Neural cell (in vitro differentiated cells): ENCODE results near the gene APOBEC2. TPM values are rescaled to one million over a fixed set of nuclear protein-coding genes. Genes with fewer than 3 reads are reported as not detected.

Experiments
- H2AFZ ChIP-seq: fragments of 200-600, 300-800 bp; sonication (generic), shearing (Covaris generic); 2 replicates; pipeline ENCODE4 v1.6.0; 2014; ENCODE audit warnings: low read depth, mild to moderate bottlenecking, antibody characterized with exemption, low read length, moderate library complexity
- H3F3A ChIP-seq: fragments of 200-600 bp; shearing (Covaris generic); 2 replicates; pipeline ENCODE4 v1.6.1; 2016; ENCODE audit warnings: mild to moderate bottlenecking, moderate library complexity, mixed read lengths, antibody characterized with exemption, low read length; ENCODE audit not compliant: insufficient read depth, poor library complexity, severe bottlenecking
- H3K27ac ChIP-seq: fragments of 200-600, 300-800 bp; sonication (generic), shearing (Covaris generic); 2 replicates; pipeline ENCODE4 v1.5.1; 2014; ENCODE audit warnings: mild to moderate bottlenecking, low read length, moderate library complexity
- H3K27me3 ChIP-seq: fragments of 300-800, 200-600 bp; sonication (generic), shearing (Covaris generic); 2 replicates; pipeline ENCODE4 v1.6.0; 2014; ENCODE audit warnings: mild to moderate bottlenecking, low read depth, low read length, moderate library complexity; ENCODE audit not compliant: insufficient read depth
- H3K36me3 ChIP-seq: fragments of 300-800, 200-600 bp; sonication (generic), shearing (Covaris generic); 2 replicates; pipeline ENCODE4 v1.5.1; 2014; ENCODE audit warnings: mild to moderate bottlenecking, antibody characterized with exemption, low read length, moderate library complexity; ENCODE audit not compliant: insufficient read depth
- H3K4me2 ChIP-seq: fragments of 300-800, 200-600 bp; sonication (generic), shearing (Covaris generic); 2 replicates; pipeline ENCODE4 v1.6.0; 2014; ENCODE audit warnings: mild to moderate bottlenecking, low read length
- H3K4me3 ChIP-seq: fragments of 300-800, 200-600 bp; sonication (generic), shearing (Covaris generic); 2 replicates; pipeline ENCODE4 v1.5.1; 2014; ENCODE audit warnings: mild to moderate bottlenecking, low read length, moderate library complexity
- H3K79me2 ChIP-seq: fragments of 200-600 bp; shearing (Covaris generic); replicated peaks from 2 replicates; pipeline ENCODE4 v1.6.0; 2014; ENCODE audit warnings: mild to moderate bottlenecking, low read length, moderate library complexity; ENCODE audit not compliant: insufficient read depth
- H3K9ac ChIP-seq: fragments of 300-800, 200-600 bp; sonication (generic), shearing (Covaris generic); 2 replicates; pipeline ENCODE4 v1.6.1; 2016; ENCODE audit warnings: mild to moderate bottlenecking, low read length, mixed read lengths
- H3K9me2 ChIP-seq: fragments of 200-600 bp; shearing (Covaris generic); 2 replicates; pipeline ENCODE4 v1.6.1; 2016; ENCODE audit warnings: mild to moderate bottlenecking, low read length, mixed read lengths; ENCODE audit not compliant: insufficient read depth
- H3K9me3 ChIP-seq: fragments of 200-600, 300-800 bp; sonication (generic), shearing (Covaris generic); 2 replicates; pipeline ENCODE4 v1.6.1; 2016; ENCODE audit warnings: mild to moderate bottlenecking, mixed run types, low read length, moderate library complexity, mixed read lengths
- H4K20me1 ChIP-seq: fragments of 200-600 bp; shearing (Covaris generic); 2 replicates; pipeline ENCODE4 v1.6.1; 2016; ENCODE audit warnings: mild to moderate bottlenecking, mixed run types; ENCODE audit not compliant: insufficient read depth
- CTCF ChIP-seq: fragments of 450-650 bp; IDR thresholded peaks from 2 replicates; pipeline ENCODE4 v1.5.1; 2014; ENCODE audit warnings: antibody characterized with exemption, mild to moderate bottlenecking, moderate library complexity; ENCODE audit not compliant: poor library complexity, severe bottlenecking
- EP300 ChIP-seq: fragments of 450-650 bp; conservative IDR thresholded peaks from 2 replicates; pipeline ENCODE4 v1.6.1; 2014; ENCODE audit warnings: antibody characterized with exemption, mild to moderate bottlenecking, moderate library complexity; ENCODE audit not compliant: poor library complexity, severe bottlenecking
- EZH2 ChIP-seq: fragments of 200-600, 300-800 bp; shearing (Covaris generic), sonication (generic); IDR thresholded peaks from 2 replicates; pipeline ENCODE4 v1.6.1; 2014; ENCODE audit warnings: antibody characterized with exemption, low read length, borderline replicate concordance, mild to moderate bottlenecking; ENCODE audit not compliant: insufficient read depth, poor library complexity, severe bottlenecking
- MXI1 ChIP-seq: fragments of 450-650 bp; conservative IDR thresholded peaks from 2 replicates; pipeline ENCODE4 v1.6.1; 2014; ENCODE audit warnings: antibody characterized with exemption, mild to moderate bottlenecking; ENCODE audit not compliant: poor library complexity, severe bottlenecking
- POLR2AphosphoS5 ChIP-seq: IDR thresholded peaks from 2 replicates; pipeline ENCODE4 v1.6.1; 2012
- RAD21 ChIP-seq: fragments of 450-650 bp; conservative IDR thresholded peaks from 2 replicates; pipeline ENCODE4 v1.6.1; 2014; ENCODE audit warnings: antibody characterized with exemption, mild to moderate bottlenecking, moderate library complexity
- REST ChIP-seq: IDR thresholded peaks from 2 replicates; pipeline ENCODE4 v1.6.1; 2012; ENCODE audit warnings: borderline replicate concordance
- SMC3 ChIP-seq: fragments of 450-650 bp; conservative IDR thresholded peaks from 2 replicates; pipeline ENCODE4 v1.6.1; 2014; ENCODE audit warnings: antibody characterized with exemption, mild to moderate bottlenecking, moderate library complexity; ENCODE audit not compliant: poor library complexity
- TAF1 ChIP-seq: IDR thresholded peaks from 2 replicates; pipeline ENCODE4 v1.6.1; 2012; ENCODE audit warnings: low read depth
- polyA plus RNA-seq: library from polyadenylated mRNA; depleted of rRNA; stranded (reverse); fragments of >200 nt; gene quantifications from 2 replicates; pipeline ENCODE4 v1.2.3, GENCODE V29; 2014

APOBEC2 gene
- polyA plus RNA-seq, 1 donor from 2014 or later = not detected

DNA sequence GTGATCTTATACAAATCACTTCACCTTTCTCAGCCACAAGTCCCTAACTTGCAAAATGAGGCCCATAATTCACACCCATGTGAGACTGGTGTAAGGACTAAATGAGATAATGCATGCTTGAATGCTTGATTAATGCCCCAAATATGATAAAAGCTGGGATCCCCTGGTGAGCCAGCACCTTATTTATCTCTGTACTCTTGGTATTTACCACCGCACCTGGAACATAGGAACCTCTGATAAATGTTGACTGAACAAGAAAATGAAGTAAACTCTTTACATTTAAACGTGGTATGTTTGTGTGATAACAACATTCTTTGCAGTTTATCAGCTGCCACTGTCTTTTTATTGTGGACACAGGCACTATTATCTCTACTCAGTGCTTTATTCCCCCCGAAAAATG, 2.5 kb upstream of the APOBEC2 start:
- Histone ChIP-seq H3K27me3 (no peaks in the 10 kb centered on the region), H3K4me3 (no peak overlapping the region), H3K4me2 (no peak overlapping the region), H2AFZ (no peak overlapping the region), H3K9me2 (no peaks in the 10 kb centered on the region), H3K36me3 (no peaks in the 10 kb centered on the region), H3F3A (no peaks in the 10 kb centered on the region), H3K79me2 (no peaks in the 10 kb centered on the region), H3K9ac (no peak overlapping the region), H3K9me3 (no peaks in the 10 kb centered on the region), H3K27ac (no peak overlapping the region), H4K20me1 (no peaks in the 10 kb centered on the region)
- TF ChIP-seq REST = no peak
- TF ChIP-seq SMC3 = no peak
- no peak for TF ChIP-seq EZH2
- TF ChIP-seq CTCF = no peak
- no peak for TF ChIP-seq RAD21
- TF ChIP-seq EP300 = no peak
- no peak for TF ChIP-seq TAF1
- TF ChIP-seq POLR2AphosphoS5 = no peak
- TF ChIP-seq MXI1 = no peak

- no peak overlapping the region for H3K4me3 ChIP-seq
- no peaks in the 10 kb centered on the region for H3K27me3 ChIP-seq
- H3K36me3 ChIP-seq = no peaks in the 10 kb centered on the region
- no peaks in the 10 kb centered on the region for H3K79me2 ChIP-seq
- no peaks in the 10 kb centered on the region for H4K20me1 ChIP-seq
- H3K9me3 ChIP-seq = no peaks in the 10 kb centered on the region
- no peak overlapping the region for H3K27ac ChIP-seq
- H3K9ac ChIP-seq = no peak overlapping the region
- H2AFZ ChIP-seq = no peak overlapping the region
- H3F3A ChIP-seq = no peaks in the 10 kb centered on the region
- TF ChIP-seq EP300 = no peak
- no peak for TF ChIP-seq REST
- TF ChIP-seq RAD21 = no peak
- no peak for TF ChIP-seq CTCF
- no peak for TF ChIP-seq MXI1
- no peak for TF ChIP-seq SMC3
- TF ChIP-seq POLR2AphosphoS5 = no peak
- TF ChIP-seq TAF1 = no peak
- no peak for TF ChIP-seq EZH2
- no peak overlapping the region for H3K4me2 ChIP-seq
- no peaks in the 10 kb centered on the region for H3K9me2 ChIP-seq
Measured at GRCh38 chr6:41051873-41052272, 1.1 kb upstream of the APOBEC2 start.
